Nephron progenitor cell (in vitro differentiated cells): ENCODE data around the gene ALPK1.
"Not testable (repeated sequence)": the region's sequence is repeated elsewhere in the genome, so short reads cannot be mapped to it uniquely, and the experiment has no call there.

Experiments
- DNase-seq: peaks from one replicate; pipeline ENCODE4 v3.0.0; 2021
- H3K27ac Mint-ChIP-seq: 2 replicates; pipeline ENCODE4 v1.8.0; 2021; ENCODE audit warnings: mild to moderate bottlenecking, moderate library complexity, mixed read lengths
- H3K27me3 Mint-ChIP-seq: 2 replicates; pipeline ENCODE4 v1.8.0; 2021; ENCODE audit warnings: mild to moderate bottlenecking, low read depth, mixed read lengths; ENCODE audit not compliant: poor library complexity
- H3K36me3 Mint-ChIP-seq: 2 replicates; pipeline ENCODE4 v1.8.0; 2021; ENCODE audit warnings: low read depth, mixed read lengths
- H3K4me1 Mint-ChIP-seq: 2 replicates; pipeline ENCODE4 v1.8.0; 2021; ENCODE audit warnings: mixed read lengths
- H3K4me3 Mint-ChIP-seq: 2 replicates; pipeline ENCODE4 v1.8.0; 2021; ENCODE audit warnings: mild to moderate bottlenecking, moderate library complexity, mixed read lengths
- H3K9me3 Mint-ChIP-seq: 2 replicates; pipeline ENCODE4 v1.8.0; 2021; ENCODE audit warnings: mild to moderate bottlenecking, moderate library complexity, mixed read lengths
- TF ChIP-seq, protein P1 (sequence below): fragments of 200-600 bp; sonication (generic); IDR thresholded peaks from 2 replicates; pipeline ENCODE4 v1.5.0; 2021; ENCODE audit warnings: antibody characterized with exemption

Gene ALPK1

DNA sequence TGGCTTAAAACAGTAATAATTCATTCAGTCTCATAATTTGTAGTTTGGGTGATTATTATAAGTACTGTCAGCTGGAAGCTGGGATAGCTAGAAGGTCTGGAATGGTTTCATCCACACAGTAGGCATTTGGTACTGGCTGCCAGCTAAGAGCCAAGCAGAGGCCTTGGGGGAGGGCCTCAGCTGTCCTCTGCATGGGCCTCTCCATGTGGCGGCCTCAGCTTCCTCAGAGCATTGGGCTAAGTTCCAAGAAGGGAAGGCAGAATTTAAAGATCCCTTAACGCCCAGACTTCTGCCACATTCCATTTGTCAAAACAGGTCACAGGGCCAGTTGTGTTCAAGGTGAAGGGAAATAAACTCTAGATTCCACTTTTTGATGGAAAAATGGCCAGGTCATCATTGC is 125.5 kb downstream of the ALPK1 start:
- DNase-seq: no peak
- H3K4me3 Mint-ChIP-seq: no peak overlapping the region
- TF ChIP-seq, protein P1, sequence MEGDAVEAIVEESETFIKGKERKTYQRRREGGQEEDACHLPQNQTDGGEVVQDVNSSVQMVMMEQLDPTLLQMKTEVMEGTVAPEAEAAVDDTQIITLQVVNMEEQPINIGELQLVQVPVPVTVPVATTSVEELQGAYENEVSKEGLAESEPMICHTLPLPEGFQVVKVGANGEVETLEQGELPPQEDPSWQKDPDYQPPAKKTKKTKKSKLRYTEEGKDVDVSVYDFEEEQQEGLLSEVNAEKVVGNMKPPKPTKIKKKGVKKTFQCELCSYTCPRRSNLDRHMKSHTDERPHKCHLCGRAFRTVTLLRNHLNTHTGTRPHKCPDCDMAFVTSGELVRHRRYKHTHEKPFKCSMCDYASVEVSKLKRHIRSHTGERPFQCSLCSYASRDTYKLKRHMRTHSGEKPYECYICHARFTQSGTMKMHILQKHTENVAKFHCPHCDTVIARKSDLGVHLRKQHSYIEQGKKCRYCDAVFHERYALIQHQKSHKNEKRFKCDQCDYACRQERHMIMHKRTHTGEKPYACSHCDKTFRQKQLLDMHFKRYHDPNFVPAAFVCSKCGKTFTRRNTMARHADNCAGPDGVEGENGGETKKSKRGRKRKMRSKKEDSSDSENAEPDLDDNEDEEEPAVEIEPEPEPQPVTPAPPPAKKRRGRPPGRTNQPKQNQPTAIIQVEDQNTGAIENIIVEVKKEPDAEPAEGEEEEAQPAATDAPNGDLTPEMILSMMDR: no peak
- H3K36me3 Mint-ChIP-seq: no peaks in the 10 kb centered on the region
- H3K27me3 Mint-ChIP-seq: peaks cover 24% of the 10 kb centered on the region
- no peak overlapping the region for H3K27ac Mint-ChIP-seq
- no peaks in the 10 kb centered on the region for H3K9me3 Mint-ChIP-seq
- H3K4me1 Mint-ChIP-seq: peaks cover 13% of the 10 kb centered on the region

DNA sequence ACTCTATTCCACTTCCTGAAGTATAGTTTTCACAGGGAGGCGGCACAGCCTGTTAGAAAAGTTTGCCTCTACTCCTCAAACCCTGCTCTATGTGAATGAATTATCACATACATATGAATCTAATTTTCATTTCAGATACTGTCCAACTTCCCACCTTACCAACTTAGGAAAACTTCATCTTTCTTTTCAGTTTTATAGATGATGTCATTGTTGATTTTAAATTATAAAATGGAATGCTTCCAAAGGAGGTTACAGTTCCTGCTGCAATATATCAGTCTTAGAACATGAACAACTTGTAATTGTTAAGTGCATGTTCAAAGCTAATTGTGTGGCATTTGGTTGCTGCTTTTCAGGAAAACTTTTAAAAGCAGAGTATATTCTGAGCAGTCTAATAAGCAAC is 126.4 kb downstream of the ALPK1 start:
- no peaks in the 10 kb centered on the region for H3K36me3 Mint-ChIP-seq
- H3K4me1 Mint-ChIP-seq: peaks cover 13% of the 10 kb centered on the region
- no peaks in the 10 kb centered on the region for H3K9me3 Mint-ChIP-seq
- no peak overlapping the region for H3K4me3 Mint-ChIP-seq
- H3K27ac Mint-ChIP-seq: no peak overlapping the region
- no peak for DNase-seq
- TF ChIP-seq, protein P1: no peak
- peaks cover 22% of the 10 kb centered on the region for H3K27me3 Mint-ChIP-seq

DNA sequence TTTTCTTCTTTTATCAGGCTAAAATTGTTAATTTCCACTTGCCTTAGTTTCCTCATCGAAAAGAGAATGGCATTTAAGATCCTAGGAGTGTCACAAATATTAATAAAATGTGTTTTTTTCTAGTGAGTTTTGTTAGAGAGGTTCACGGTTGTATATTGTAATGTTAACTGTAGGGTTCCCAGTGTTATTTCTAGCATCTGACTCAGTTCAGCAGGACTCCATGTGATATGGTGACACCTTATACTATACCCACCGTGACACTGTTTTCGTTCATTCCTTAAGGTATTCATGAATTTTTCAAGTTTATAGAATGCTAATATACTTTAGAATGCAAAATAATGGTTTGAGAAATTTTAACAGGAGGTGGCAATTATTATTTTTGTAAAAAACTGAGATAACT is 128.7 kb downstream of the ALPK1 start:
- Mint-ChIP-seq H3K9me3 (no peaks in the 10 kb centered on the region), H3K27me3 (peaks cover 7% of the 10 kb centered on the region), H3K4me3 (no peak overlapping the region), H3K4me1 (peaks cover 14% of the 10 kb centered on the region), H3K36me3 (no peaks in the 10 kb centered on the region), H3K27ac (no peak overlapping the region)
- TF ChIP-seq, protein P1: no peak
- DNase-seq: no peak

DNA sequence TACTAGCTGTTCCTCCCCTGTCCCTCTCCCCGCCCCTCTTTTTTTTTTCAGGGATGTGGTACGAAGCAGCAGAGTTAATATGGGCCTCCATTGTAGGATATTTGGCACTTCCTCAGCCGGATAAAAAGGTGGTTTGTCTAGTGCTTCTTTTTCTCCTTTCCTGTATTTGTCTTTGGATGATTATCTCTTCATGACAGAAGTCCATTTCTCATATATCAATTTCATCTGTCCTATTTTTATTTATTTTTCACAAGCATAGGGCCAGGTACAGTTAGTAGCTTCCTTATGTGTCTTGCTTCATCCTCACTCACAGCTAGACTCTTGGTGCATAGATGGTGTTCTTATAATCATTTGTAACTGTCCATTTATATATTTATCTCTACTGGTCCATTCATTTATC is 129.2 kb downstream of the ALPK1 start:
- Mint-ChIP-seq H3K9me3 (no peaks in the 10 kb centered on the region), H3K4me1 (peaks cover 20% of the 10 kb centered on the region), H3K27ac (no peak overlapping the region), H3K27me3 (peaks cover 9% of the 10 kb centered on the region), H3K36me3 (no peaks in the 10 kb centered on the region), H3K4me3 (no peak overlapping the region)
- DNase-seq: no peak
- TF ChIP-seq, protein P1: no peak

DNA sequence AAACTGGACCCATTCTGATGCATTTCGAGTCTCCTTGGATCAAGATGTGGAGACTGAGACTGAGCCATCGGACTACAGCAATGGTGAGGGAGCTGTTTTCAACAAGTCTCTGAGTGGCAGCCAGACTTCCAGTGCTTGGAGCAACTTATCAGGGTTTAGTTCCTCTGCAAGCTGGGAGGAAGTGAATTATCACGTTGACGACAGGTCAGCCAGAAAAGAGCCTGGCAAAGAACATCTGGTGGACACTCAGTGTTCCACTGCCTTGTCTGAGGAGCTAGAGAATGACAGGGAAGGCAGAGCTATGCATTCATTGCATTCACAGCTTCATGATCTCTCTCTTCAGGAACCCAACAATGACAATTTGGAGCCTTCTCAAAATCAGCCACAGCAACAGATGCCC is 134.0 kb downstream of the ALPK1 start:
- Mint-ChIP-seq H3K4me3 (no peak overlapping the region), H3K4me1 (peaks cover 10% of the 10 kb centered on the region), H3K36me3 (no peaks in the 10 kb centered on the region), H3K27ac (no peak overlapping the region), H3K9me3 (no peaks in the 10 kb centered on the region), H3K27me3 (peaks cover 5% of the 10 kb centered on the region)
- TF ChIP-seq, protein P1: no peak
- DNase-seq: no peak

DNA sequence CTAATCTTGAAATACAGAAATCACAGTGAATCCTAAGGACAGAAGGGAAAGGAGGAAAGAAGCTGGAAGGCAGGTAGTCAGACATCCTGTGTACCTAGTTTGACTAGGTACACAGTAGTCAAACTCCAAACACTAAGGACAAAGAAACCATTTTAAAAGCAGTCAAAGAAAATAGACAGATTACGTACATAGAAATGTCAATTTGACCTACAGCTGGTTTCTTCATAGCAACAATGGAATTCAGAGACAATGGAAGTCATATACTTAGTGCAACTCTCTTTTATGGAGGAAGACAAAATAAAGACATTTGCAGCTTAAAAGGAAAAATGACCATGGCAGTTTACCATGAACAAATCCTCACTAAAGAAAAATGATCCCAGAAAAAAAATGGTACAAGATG is 139.8 kb downstream of the ALPK1 start:
- TF ChIP-seq, protein P1: no peak
- DNase-seq: no peak
- H3K4me3 Mint-ChIP-seq: no peak overlapping the region
- H3K27ac Mint-ChIP-seq: no peak overlapping the region
- H3K36me3 Mint-ChIP-seq: no peaks in the 10 kb centered on the region
- H3K9me3 Mint-ChIP-seq: peaks cover 3% of the 10 kb centered on the region
- H3K27me3 Mint-ChIP-seq: peaks cover 4% of the 10 kb centered on the region
- H3K4me1 Mint-ChIP-seq: no peaks in the 10 kb centered on the region

DNA sequence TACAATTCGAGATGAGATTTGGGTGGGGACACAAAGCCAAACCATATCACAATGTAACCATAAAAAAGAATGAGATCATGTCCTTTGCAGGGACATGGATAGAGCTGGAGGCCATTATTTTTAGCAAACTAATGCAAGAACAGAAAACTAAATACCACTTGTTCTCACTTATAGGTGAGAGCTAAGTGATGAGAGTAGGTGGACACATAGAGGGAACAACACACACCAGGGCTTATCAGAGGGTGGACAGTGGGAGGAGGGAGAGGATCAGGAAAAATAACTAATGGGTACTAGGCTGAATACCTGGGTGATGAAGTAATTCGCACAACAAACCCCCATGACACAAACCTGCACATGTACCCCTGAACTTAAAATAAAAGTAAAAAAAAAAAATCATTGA is 145.1 kb downstream of the ALPK1 start:
- not testable (repeated sequence) for H3K27ac Mint-ChIP-seq, H3K27me3 Mint-ChIP-seq, H3K4me1 Mint-ChIP-seq

More for the DNA sequence above, 145.1 kb downstream of the ALPK1 start:
- not testable (repeated sequence) for DNase-seq, H3K4me3 Mint-ChIP-seq
- peaks cover 34% of the 10 kb centered on the region for H3K9me3 Mint-ChIP-seq
- H3K36me3 Mint-ChIP-seq: peaks cover 14% of the 10 kb centered on the region
